Activated CD8-positive, alpha-beta memory T cell treated with anti-CD3 and anti-CD28 coated beads, Interleukin-2, amount 50 U/mL, for 24 hours (primary cell): Measurements from ENCODE around the gene SCN1B.
A peak's percentile ranks its signal among the peaks of the same experiment; 100 is the strongest.

Experiments used
- DNase-seq: peaks from one replicate; pipeline ENCODE4 v3.0.0-alpha.2; 2020; ENCODE audit errors: extremely low read depth

The SCN1B gene

DNA sequence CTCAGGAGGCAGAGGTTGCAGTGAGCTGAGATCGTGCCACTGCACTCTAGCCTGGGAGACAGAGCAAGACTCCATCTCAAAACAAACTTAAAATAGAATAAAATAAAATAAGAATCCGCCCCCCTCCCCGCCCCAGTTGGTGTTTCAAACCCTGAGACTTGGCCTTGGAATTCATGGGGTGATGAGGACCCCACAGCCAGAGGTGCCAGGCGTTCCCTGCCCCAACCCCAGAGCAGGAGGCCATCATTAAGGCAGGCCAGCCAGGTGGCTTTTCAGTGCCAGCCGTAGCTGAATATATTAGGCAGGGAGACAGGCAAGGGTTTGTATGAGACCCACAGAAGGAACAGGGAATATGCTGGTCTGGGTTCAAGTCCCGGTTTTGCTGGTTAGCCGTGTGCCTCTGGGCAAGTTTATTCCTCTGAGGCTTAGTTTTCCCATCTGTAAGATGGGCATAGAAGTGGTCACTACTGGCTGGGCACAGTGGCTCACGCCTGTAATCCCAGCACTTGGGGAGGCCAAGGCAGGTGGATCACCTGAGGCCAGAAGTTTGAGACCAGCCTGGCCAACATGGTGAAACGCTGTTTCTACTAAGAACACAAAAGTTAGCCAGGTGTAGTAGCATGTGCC is 23.5 kb downstream of the SCN1B start:
- DNase-seq = no peak

GRCh38 chr19:35054626-35055025 is 24.4 kb downstream of the SCN1B start:
- no peak for DNase-seq

DNA sequence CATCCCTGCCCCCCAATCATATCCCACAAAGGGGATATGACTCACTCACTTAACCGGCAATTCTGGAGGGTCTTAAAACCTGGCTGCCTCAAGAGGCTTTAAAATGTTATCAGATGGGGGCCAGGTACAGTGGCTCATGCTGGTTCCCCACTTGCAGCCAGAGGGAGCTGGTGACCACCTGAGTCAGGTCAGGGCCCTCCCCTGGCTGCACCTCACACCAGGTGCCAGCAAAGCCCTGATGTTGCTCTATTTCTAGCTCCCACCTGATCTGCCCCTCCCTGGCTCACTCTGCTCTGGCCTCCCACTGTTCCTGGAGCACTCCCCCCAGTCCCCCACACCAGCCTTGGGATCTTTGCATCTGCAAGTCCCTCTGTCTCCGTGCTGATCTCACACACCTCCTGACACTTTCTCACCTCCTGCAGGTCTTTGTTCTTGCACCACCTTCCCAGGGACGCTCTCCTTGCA is 25.5 kb downstream of the SCN1B start:
- no peak for DNase-seq

- no peak for DNase-seq
Observed at GRCh38 chr19:35056513-35057063, 26.3 kb downstream of the SCN1B start.

DNA sequence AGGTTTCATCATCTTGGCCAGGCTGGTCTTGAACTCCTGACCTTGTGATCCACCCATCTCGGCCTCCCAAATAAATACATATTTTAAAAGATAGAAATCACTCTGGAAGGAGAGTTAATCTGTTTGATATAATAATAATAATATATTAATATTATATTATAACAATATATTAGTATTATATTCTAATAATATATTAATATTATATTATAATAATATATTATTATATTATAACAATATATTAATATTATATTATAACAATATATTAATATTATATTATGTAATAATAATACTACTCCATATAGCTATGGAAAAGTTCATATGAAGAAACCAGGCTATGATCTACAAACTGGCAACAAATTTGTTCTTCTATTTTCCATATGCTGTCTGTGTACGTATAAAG is 28.1 kb downstream of the SCN1B start:
- DNase-seq = no peak

GRCh38 chr19:35059006-35059798 is 28.9 kb downstream of the SCN1B start:
- DNase-seq = no peak

DNA sequence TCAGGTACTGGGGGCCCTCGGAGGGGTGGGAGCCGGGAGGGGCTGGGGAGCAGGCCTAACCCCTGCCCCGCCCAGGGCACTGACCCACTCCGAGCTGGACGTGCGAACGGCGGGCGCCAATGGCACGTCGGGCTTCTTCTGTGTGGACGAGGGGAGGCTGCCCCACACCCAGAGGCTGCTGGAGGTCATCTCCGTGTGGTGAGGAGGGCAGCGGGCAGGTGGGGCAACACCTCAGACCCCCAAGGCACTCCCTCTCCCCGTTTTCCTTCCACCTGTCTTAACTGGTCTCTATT is 29.5 kb downstream of the SCN1B start:
- DNase-seq = no peak

GRCh38 chr19:35060160-35060855 is 30.0 kb downstream of the SCN1B start:
- no peak for DNase-seq

GRCh38 chr19:35061583-35062373 is 31.5 kb downstream of the SCN1B start:
- no peak for DNase-seq

DNA sequence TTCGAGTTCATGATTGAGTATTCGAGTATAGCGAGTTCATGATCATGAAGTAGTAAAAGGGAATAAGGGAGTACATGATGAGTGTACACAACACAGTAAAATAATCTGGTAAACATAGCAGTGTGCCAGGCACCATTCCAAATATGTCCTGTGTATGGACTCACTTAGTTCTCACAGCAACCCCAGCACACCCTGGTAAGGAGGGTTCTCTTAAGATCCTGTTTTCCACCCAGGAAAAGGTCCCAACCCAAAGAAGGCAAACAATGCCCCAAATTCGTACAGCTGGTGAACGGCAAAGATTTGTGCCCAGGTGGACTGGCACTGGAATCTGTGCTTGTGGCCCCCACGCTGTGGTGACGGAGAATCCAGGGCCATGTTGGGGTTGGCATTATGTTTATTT is 32.7 kb downstream of the SCN1B start:
- no peak for DNase-seq

- DNase-seq = no peak
Observed at GRCh38 chr19:35063940-35064818, 33.9 kb downstream of the SCN1B start.

DNA sequence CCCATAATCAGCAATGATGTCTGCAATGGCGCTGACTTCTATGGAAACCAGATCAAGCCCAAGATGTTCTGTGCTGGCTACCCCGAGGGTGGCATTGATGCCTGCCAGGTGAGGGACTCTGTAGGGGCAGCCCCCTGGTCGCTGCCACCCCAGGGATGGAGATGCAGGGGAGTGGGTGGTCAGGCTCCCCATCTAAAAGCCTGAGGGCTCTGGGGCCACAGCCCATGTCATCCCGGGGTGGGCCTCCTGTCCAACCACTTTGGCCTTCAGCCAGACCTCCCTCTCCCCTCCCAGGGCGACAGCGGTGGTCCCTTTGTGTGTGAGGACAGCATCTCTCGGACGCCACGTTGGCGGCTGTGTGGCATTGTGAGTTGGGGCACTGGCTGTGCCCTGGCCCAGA is 35.3 kb downstream of the SCN1B start:
- no peak for DNase-seq

DNA sequence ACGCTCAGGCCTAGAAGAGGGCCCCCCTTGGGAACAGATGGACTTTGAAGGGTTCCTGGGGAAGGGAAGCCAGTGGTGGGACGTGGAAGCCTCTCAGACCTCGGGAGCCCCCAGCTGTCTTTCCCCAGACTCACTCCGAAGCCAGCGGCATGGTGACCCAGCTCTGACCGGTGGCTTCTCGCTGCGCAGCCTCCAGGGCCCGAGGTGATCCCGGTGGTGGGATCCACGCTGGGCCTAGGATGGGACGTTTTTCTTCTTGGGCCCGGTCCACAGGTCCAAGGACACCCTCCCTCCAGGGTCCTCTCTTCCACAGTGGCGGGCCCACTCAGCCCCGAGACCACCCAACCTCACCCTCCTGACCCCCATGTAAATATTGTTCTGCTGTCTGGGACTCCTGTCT is 35.9 kb downstream of the SCN1B start:
- no peak for DNase-seq

DNA sequence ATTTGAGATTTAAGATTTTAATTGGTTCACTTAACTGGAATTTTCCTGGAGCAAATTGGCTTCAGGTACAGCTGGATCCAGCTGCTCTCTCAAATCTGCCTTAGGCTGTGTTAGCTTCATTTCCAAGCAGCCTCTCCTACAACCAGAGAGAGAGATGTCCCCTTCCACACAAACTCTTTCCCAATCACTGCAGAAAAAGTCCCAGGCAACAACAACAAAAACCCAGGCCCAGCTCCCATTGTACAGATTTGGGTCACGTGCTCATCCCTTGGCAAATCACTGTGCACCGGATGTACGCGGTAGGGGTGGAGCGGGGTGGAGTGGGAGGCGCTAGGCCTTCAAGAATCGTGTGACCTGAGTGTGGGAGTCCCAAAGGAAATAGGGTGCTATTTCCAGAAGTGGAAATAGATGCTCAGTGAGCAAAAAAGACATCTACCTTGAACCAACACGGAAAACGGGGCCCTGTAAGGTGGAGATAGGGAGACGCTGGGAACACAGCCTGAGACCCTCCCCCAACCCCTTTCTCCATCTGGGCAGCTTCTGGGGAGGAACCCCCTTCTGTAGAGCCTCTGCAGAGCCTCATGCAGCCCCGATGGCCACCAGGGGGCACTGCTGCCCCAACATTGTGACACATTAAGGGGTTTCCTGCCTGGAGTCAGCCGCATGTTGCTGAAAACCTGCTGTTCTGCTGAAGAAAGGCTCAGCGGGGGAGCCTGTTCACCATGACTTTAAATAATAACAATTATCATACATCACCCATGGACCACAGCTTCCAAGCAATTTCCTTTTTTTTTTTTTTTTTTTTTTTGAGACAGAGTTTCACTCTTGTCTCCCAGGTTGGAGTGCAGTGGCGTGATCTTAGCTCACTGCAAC is 36.7 kb downstream of the SCN1B start:
- peak; percentile 79 for DNase-seq

- no peak for DNase-seq
Observed at GRCh38 chr19:35068941-35069634, 38.8 kb downstream of the SCN1B start.

- DNase-seq = no peak
Observed at GRCh38 chr19:35069696-35070095, 39.4 kb downstream of the SCN1B start.

GRCh38 chr19:35070471-35070870 is 40.2 kb downstream of the SCN1B start:
- DNase-seq = no peak

- no peak for DNase-seq
Observed at GRCh38 chr19:35073516-35073915, 43.2 kb downstream of the SCN1B start.

DNA sequence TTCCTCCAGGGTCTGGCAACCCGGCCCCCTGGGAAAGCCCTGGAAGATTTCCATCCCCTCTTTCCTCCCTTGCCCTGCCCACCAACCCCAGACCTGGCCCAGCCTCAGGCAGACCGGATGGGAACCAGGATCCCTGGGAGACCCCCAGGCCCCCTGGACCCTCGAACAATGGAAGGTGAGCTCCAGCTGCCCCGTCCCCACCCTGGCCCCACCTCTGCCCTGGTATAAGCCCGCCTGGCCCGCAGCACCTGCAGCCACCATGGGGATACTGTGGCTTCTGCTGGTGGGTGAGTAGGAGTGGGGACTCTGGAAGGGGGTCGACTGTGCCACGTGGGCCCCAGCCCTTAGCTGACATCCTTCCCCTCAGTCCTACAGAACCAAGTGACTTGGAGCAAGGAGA is 43.7 kb downstream of the SCN1B start:
- no peak for DNase-seq
